Lung (tissue), 12 donors: Measurements from ENCODE around the gene LRRC74A. TPM values are rescaled to one million over a fixed set of nuclear protein-coding genes. Genes with fewer than 3 reads are reported as not detected.
"Not testable (repeated sequence)": the region's sequence is repeated elsewhere in the genome, so short reads cannot be mapped to it uniquely, and the experiment has no call there.

Experiments
- ATAC-seq: fragments of 200-7000 bp; cut with Tn5 transposase; one replicate; pipeline ENCODE4 v1.9.1; 2020; ENCODE audit warnings: moderate number of reproducible peaks; ENCODE audit not compliant: insufficient read depth, low FRiP score
- DNase-seq, 3 donors: peaks; one replicate each; pipeline ENCODE4 v3.0.0-alpha.2; 2013 to 2017
- H3K27ac ChIP-seq, 2 donors: one replicate each; pipeline ENCODE4 v1.5.1; 2013; ENCODE audit warnings: mild to moderate bottlenecking in 2 of 2, moderate library complexity in 2 of 2, control low read depth in 1 of 2, inconsistent platforms in 1 of 2, low read depth in 1 of 2, low read length in 1 of 2
- H3K27me3 ChIP-seq, 3 donors: one replicate each; pipeline ENCODE4 v1.5.1; 2013; ENCODE audit warnings: low read length in 2 of 3; ENCODE audit not compliant: control insufficient read depth in 3 of 3, insufficient read depth in 3 of 3
- H3K36me3 ChIP-seq, 4 donors: one replicate each; pipeline ENCODE4 v1.5.1; 2013; ENCODE audit warnings: low read length in 4 of 4, mild to moderate bottlenecking in 1 of 4, moderate library complexity in 1 of 4; ENCODE audit not compliant: control insufficient read depth in 4 of 4, insufficient read depth in 4 of 4
- H3K4me1 ChIP-seq, 5 donors: one replicate each; pipeline ENCODE4 v1.5.1; 2013; ENCODE audit warnings: low read length in 5 of 5, mild to moderate bottlenecking in 2 of 5, moderate library complexity in 1 of 5; ENCODE audit not compliant: control insufficient read depth in 5 of 5, insufficient read depth in 5 of 5
- H3K4me3 ChIP-seq: one replicate; pipeline ENCODE4 v1.5.1; 2013; ENCODE audit warnings: mild to moderate bottlenecking, control low read depth, moderate library complexity
- H3K9ac ChIP-seq, 2 donors: one replicate each; pipeline ENCODE4 v1.5.1; 2013; ENCODE audit warnings: low read length in 2 of 2, control low read depth in 1 of 2; ENCODE audit not compliant: insufficient read depth in 1 of 2
- H3K9me3 ChIP-seq, 4 donors: one replicate each; pipeline ENCODE4 v1.5.1; 2013; ENCODE audit warnings: low read length in 3 of 4, mild to moderate bottlenecking in 1 of 4, moderate library complexity in 1 of 4; ENCODE audit not compliant: control insufficient read depth in 4 of 4, insufficient read depth in 3 of 4
- WGBS, 2 donors: extraction: QIAGEN DNeasy Blood & Tissue Kit; methylation state at CpG; one replicate each; pipeline ENCODE4 v1.1.7; 2013; 5-methylcytosine and 5-hydroxymethylcytosine counted together
- polyA plus RNA-seq, 2 donors: library from polyadenylated mRNA; stranded (reverse); fragments of 200-250 nt; gene quantifications; one replicate each; pipeline ENCODE4 v1.2.1, GENCODE V29; 2013
- total RNA-seq, 2 donors: library from RNA; depleted of rRNA in 1 of 2; stranded (reverse); fragments of >200 nt in 1 of 2; gene quantifications; one replicate each; pipeline ENCODE4 v1.2.1, GENCODE V29; 2014 to 2021
- TF ChIP-seq, protein P1 (sequence below): IDR thresholded peaks from 2 replicates; pipeline ENCODE4 v1.5.1; 2012; ENCODE audit warnings: mild to moderate bottlenecking; ENCODE audit errors: control extremely low read depth, extremely low read depth
- donor health status: control.
- donor health status: control.
- donor health status: Bipolar disorder and iron deficiency.
- donor health status: healthy.
- donor health status: DM: yes; HTN: yes; CAD: no.

The LRRC74A gene
- total and polyA plus RNA-seq, 4 donors, result not detected

DNA sequence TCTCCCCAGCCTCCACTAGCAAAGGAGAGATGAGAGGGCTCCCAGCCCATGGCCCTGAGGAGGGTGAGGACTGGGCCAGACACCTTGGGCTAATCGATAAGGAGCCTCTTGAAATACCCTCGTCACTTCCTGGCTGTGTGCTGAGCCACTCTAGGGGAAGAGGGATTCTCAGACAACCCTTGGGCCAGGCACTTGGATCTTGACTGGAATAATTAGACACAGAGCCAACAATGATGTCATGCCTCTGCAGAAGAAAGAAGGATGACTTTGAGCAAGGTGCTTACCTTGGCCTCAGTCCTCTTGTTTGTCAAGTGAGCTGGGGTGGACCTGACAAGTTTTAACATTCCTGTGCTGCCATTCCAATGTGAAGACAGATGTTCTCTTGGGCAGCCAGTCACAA is 83.1 kb downstream of the LRRC74A start:
- Histone ChIP-seq H3K4me1 (peaks cover 0 to 27% (median 19%) of the 10 kb centered on the region in 5 donors), H3K27me3 (no peaks in the 10 kb centered on the region), H3K9me3 (peaks cover 0 to 2% (median 0%) of the 10 kb centered on the region in 4 donors), H3K36me3 (no peaks in the 10 kb centered on the region), H3K9ac (no peak overlapping the region), H3K27ac (peak overlapping the region in 1 of 2 donors; percentile 28), H3K4me3 (no peak overlapping the region)
- TF ChIP-seq, protein P1, sequence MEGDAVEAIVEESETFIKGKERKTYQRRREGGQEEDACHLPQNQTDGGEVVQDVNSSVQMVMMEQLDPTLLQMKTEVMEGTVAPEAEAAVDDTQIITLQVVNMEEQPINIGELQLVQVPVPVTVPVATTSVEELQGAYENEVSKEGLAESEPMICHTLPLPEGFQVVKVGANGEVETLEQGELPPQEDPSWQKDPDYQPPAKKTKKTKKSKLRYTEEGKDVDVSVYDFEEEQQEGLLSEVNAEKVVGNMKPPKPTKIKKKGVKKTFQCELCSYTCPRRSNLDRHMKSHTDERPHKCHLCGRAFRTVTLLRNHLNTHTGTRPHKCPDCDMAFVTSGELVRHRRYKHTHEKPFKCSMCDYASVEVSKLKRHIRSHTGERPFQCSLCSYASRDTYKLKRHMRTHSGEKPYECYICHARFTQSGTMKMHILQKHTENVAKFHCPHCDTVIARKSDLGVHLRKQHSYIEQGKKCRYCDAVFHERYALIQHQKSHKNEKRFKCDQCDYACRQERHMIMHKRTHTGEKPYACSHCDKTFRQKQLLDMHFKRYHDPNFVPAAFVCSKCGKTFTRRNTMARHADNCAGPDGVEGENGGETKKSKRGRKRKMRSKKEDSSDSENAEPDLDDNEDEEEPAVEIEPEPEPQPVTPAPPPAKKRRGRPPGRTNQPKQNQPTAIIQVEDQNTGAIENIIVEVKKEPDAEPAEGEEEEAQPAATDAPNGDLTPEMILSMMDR, result no peak
- 49 to 52% methylated on average over 2 of the region's 2 CpGs for WGBS, 2 donors
- ATAC-seq (no peak), DNase-seq (peak in 1 of 3 donors; percentile 25)

DNA sequence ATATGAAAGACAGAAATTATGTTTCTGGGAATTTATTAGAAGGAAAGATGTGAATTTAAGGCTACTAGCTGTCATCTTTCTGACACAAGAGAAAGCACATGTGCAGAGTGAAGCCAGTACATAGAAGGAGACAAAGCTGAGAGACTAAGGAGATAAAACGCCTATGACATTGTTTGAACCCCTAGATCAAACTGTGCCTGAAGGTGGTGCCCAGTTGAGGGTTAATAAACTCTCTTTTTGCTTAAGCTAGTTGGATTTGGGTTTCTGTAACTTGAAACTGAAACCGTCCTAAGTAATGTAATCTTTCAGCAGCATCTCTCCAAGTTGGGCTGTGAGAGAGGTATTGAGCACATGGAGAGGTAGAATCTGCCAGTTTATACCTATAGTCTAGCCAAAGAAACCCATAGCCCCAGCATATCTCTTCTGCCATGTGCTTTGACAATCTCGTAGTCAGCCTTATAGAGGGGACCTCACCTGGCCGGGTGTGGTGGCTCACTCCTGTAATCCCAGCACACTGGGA is 84.2 kb downstream of the LRRC74A start:
- Histone ChIP-seq H3K9ac (no peak overlapping the region), H3K27me3 (no peaks in the 10 kb centered on the region), H3K4me1 (peaks cover 0 to 20% (median 15%) of the 10 kb centered on the region in 5 donors), H3K36me3 (no peaks in the 10 kb centered on the region), H3K9me3 (peaks cover 0 to 2% (median 0%) of the 10 kb centered on the region in 4 donors), H3K4me3 (no peak overlapping the region), H3K27ac (no peak overlapping the region)
- ATAC-seq (no peak), DNase-seq (no peak)
- 84 to 91% methylated on average over 4 of the region's 4 CpGs for WGBS, 2 donors
- TF ChIP-seq, protein P1, result no peak

DNA sequence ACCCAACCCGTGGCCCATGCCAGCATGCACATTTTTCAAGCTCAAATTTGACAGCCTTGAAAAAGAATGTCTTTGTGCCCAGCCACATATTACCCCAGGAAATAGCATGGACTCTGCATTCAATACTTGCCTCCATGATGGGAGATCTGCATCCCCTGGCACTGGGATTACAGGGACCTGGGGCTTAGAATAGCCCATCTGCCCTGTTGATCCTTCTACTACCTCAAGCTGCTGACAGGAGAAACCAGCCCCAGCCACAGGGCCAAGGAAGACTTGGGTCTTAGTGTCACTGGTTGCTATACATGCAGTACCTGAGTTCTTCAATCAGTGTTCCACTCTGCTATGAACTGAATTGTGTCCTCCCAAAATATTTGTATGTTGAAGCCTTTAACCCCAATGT is 85.3 kb downstream of the LRRC74A start:
- TF ChIP-seq, protein P1, result no peak
- no peak for DNase-seq
- peaks cover 0 to 2% (median 0%) of the 10 kb centered on the region in 4 donors for H3K9me3 ChIP-seq
- H3K36me3 ChIP-seq, result no peaks in the 10 kb centered on the region
- ATAC-seq, result no peak
- H3K27ac ChIP-seq, result no peak overlapping the region
- H3K9ac ChIP-seq, result no peak overlapping the region
- H3K4me3 ChIP-seq, result no peak overlapping the region
- WGBS, 2 donors, result 67 to 75% methylated on average over 1 of the region's 1 CpG
- no peaks in the 10 kb centered on the region for H3K27me3 ChIP-seq
- peaks cover 0 to 22% (median 18%) of the 10 kb centered on the region in 5 donors for H3K4me1 ChIP-seq

DNA sequence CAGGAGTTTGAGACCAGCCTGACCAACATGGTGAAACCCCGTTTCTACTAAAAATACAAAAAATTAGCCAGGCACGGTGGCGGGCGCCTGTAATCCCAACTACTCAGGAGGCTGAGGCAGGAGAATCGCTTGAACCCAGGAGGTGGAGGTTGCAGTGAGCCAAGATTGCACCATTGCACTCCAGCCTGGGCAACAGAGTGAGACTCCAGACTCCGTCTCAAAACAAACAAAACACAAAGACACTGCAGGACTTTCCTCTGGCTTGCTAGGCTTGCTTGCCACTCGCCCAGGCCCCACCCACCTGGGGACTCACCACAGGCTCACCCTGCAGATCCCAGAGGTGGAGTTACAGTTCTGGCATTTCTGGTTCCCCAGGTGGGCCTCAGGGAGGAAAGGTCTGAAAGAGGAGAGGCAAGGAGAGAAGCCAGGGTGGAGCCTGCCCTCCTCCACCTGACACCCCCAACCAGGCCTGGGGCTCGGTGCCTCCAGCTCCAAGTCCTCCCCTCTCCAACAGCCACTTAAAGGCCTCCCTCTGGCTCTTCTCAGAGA is 88.4 kb downstream of the LRRC74A start:
- peak; percentile 53 to 74 (median 68) for DNase-seq
- not testable (repeated sequence) for H3K9ac ChIP-seq
- 76 to 87% methylated on average over 8 of the region's 8 CpGs for WGBS, 2 donors

More for the DNA sequence above, 88.4 kb downstream of the LRRC74A start:
- not testable (repeated sequence) for ATAC-seq, H3K4me3 ChIP-seq, H3K27me3 ChIP-seq, H3K9me3 ChIP-seq, H3K27ac ChIP-seq, H3K36me3 ChIP-seq
- peaks cover 13 to 54% (median 35%) of the 10 kb centered on the region in 5 donors for H3K4me1 ChIP-seq
